Subcutaneous abdominal adipose tissue (tissue), 5 donors: ENCODE data around the gene PCGF5.

Experiments
- H3K27ac ChIP-seq: one replicate; pipeline ENCODE4 v1.7.0; 2013; ENCODE audit warnings: low read depth, mild to moderate bottlenecking, inconsistent platforms, low read length, moderate library complexity
- H3K27me3 ChIP-seq, 5 donors: one replicate each; pipeline ENCODE4 v1.7.0; 2013; ENCODE audit warnings: low read length in 5 of 5, inconsistent platforms in 1 of 5; ENCODE audit not compliant: control insufficient read depth in 5 of 5, insufficient read depth in 4 of 5
- H3K36me3 ChIP-seq, 5 donors: one replicate each; pipeline ENCODE4 v1.7.0; 2013; ENCODE audit warnings: low read length in 5 of 5; ENCODE audit not compliant: control insufficient read depth in 5 of 5, insufficient read depth in 5 of 5
- H3K4me1 ChIP-seq, 5 donors: one replicate each; pipeline ENCODE4 v1.7.0; 2013; ENCODE audit warnings: low read length in 5 of 5, mild to moderate bottlenecking in 3 of 5, moderate library complexity in 1 of 5; ENCODE audit not compliant: control insufficient read depth in 5 of 5, insufficient read depth in 5 of 5
- H3K4me3 ChIP-seq, 5 donors: one replicate each; pipeline ENCODE4 v1.7.0; 2013; ENCODE audit warnings: low read length in 5 of 5, low read depth in 1 of 5
- H3K9ac ChIP-seq, 5 donors: one replicate each; pipeline ENCODE4 v1.7.0; 2013; ENCODE audit warnings: low read length in 5 of 5, mild to moderate bottlenecking in 4 of 5, moderate library complexity in 3 of 5
- H3K9me3 ChIP-seq, 5 donors: one replicate each; pipeline ENCODE4 v1.7.0; 2013; ENCODE audit warnings: low read length in 5 of 5; ENCODE audit not compliant: control insufficient read depth in 5 of 5
- donor health status: healthy.
- donor health status: healthy.
- donor health status: healthy.
- donor health status: healthy.
- donor health status: healthy.

PCGF5 gene

DNA sequence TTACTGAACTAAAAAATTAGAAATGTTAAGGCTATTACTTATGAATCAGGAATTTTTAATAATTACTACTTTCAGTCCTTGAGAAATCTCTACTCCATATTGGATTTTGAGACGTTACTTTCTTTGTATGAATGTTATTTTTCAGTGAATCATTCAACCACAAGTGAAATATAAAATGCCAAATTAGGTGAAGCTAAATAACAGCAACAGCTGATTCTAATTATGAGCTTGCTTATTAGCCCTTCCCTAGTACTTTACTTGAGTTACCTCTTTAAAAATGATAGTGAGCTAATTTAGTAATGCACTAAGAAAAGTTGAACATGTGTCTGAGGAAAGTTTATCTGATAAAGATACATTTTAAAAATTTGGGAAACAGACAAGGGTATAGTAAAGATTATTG is 51.4 kb downstream of the PCGF5 start:
- no peak overlapping the region for H3K4me3 ChIP-seq
- H3K9me3 ChIP-seq: no peaks in the 10 kb centered on the region
- no peaks in the 10 kb centered on the region for H3K27me3 ChIP-seq

DNA sequence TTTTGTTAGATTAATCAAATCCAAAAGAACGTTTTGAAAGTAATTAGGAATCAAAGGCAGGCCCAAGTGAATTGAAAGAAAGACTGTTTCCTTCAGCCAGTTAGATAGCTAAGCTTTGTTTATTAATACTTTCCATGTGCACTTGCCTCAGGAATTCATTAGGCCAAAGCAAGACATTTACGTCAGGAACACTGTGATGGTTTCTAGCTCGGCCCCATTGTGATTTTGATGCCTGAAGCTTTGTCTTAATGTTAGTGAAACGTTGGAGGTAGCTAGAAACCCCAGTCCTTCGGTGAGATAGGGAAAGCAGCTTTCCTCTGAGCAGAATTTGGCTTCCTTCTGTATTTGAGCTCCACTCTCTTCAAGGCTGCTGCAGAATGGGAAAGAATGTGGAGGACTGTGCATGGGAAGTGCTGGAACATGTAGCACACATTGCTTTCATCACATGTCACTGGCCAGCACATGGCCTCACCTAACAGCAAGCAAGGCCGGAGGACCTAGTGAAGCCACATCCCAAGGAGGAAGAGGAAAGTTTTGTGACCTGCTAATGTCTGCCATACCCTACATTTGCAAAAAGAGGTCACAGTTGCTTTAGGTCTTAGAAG is 64.1 kb downstream of the PCGF5 start:
- H3K36me3 ChIP-seq: peaks cover 0 to 7% (median 6%) of the 10 kb centered on the region in 5 donors
- H3K27ac ChIP-seq: no peak overlapping the region
- no peak overlapping the region for H3K4me3 ChIP-seq
- H3K4me1 ChIP-seq: peaks cover 0 to 9% (median 5%) of the 10 kb centered on the region in 5 donors
- H3K27me3 ChIP-seq: no peaks in the 10 kb centered on the region
- H3K9me3 ChIP-seq: no peaks in the 10 kb centered on the region
- H3K9ac ChIP-seq: no peak overlapping the region

More for the DNA sequence above, 51.4 kb downstream of the PCGF5 start:
- no peaks in the 10 kb centered on the region for H3K4me1 ChIP-seq
- no peak overlapping the region for H3K27ac ChIP-seq
- H3K9ac ChIP-seq: no peak overlapping the region
- peaks cover 6 to 28% (median 22%) of the 10 kb centered on the region in 5 donors for H3K36me3 ChIP-seq

- H3K4me1 ChIP-seq: peaks cover 0 to 9% (median 5%) of the 10 kb centered on the region in 5 donors
- H3K4me3 ChIP-seq: no peak overlapping the region
- peaks cover 0 to 7% (median 6%) of the 10 kb centered on the region in 5 donors for H3K36me3 ChIP-seq
- H3K9me3 ChIP-seq: no peaks in the 10 kb centered on the region
- no peak overlapping the region for H3K27ac ChIP-seq
- peaks cover 0 to 5% (median 0%) of the 10 kb centered on the region in 5 donors for H3K27me3 ChIP-seq
- no peak overlapping the region for H3K9ac ChIP-seq
Observed at GRCh38 chr10:91286572-91286971, 66.1 kb downstream of the PCGF5 start.

DNA sequence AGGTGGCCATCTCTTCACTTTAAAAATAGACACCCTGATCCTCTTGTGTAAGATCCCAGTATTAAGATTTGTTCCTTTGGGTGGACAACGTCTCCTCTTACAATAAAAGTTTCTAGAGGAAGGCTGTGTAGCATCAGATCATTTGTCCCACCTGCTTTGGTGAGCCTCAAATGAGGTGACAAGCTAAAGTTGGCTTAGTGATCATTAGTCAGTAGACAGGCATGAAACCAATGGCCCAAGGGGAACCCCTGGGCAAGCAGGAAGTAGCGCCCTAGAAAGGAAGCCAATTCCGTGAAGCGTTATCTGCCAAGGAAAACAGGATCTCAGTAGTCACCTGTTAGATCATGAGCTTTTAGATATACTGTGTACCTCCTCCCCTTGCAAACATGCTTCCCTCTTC is 66.8 kb downstream of the PCGF5 start:
- peaks cover 0 to 5% (median 0%) of the 10 kb centered on the region in 5 donors for H3K27me3 ChIP-seq
- no peak overlapping the region for H3K4me3 ChIP-seq
- no peak overlapping the region for H3K9ac ChIP-seq
- peaks cover 0 to 9% (median 5%) of the 10 kb centered on the region in 5 donors for H3K4me1 ChIP-seq
- no peaks in the 10 kb centered on the region for H3K9me3 ChIP-seq
- H3K27ac ChIP-seq: no peak overlapping the region
- peaks cover 0 to 7% (median 6%) of the 10 kb centered on the region in 5 donors for H3K36me3 ChIP-seq

- Histone ChIP-seq H3K36me3 (peaks cover 0 to 7% (median 5%) of the 10 kb centered on the region in 5 donors), H3K4me1 (peaks cover 0 to 9% (median 5%) of the 10 kb centered on the region in 5 donors), H3K27me3 (peaks cover 0 to 5% (median 0%) of the 10 kb centered on the region in 5 donors), H3K27ac (no peak overlapping the region), H3K9me3 (no peaks in the 10 kb centered on the region), H3K9ac (no peak overlapping the region), H3K4me3 (no peak overlapping the region)
Observed at GRCh38 chr10:91287912-91288311, 67.4 kb downstream of the PCGF5 start.

DNA sequence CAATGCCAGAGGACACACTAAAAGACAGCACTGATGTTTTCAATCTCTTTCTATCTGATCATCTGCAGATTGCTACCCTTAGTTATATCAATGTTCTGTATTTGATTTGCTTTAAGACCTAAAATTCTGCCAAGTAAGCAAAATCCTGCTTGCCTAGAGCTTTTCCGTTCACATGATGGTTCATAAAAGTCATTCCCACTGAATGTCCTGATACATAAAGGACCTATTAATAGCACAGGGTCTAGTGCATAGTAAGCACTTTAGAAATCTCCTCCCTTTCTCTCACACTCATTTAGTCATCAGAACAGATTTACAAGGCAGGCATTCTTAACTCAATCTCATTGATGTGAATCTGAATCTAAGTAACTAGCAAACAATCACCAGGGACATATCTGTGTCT is 68.8 kb downstream of the PCGF5 start:
- Histone ChIP-seq H3K4me1 (peaks cover 0 to 9% (median 5%) of the 10 kb centered on the region in 5 donors), H3K9me3 (no peaks in the 10 kb centered on the region), H3K27me3 (peaks cover 0 to 5% (median 0%) of the 10 kb centered on the region in 5 donors), H3K9ac (no peak overlapping the region), H3K36me3 (peaks cover 0 to 7% (median 5%) of the 10 kb centered on the region in 5 donors), H3K27ac (no peak overlapping the region), H3K4me3 (no peak overlapping the region)

- H3K4me1 ChIP-seq: peaks cover 0 to 9% (median 5%) of the 10 kb centered on the region in 5 donors
- H3K36me3 ChIP-seq: no peaks in the 10 kb centered on the region
- H3K9ac ChIP-seq: no peak overlapping the region
- H3K27me3 ChIP-seq: peaks cover 0 to 5% (median 0%) of the 10 kb centered on the region in 5 donors
- H3K4me3 ChIP-seq: no peak overlapping the region
- no peaks in the 10 kb centered on the region for H3K9me3 ChIP-seq
- no peak overlapping the region for H3K27ac ChIP-seq
Observed at GRCh38 chr10:91290607-91291006, 70.1 kb downstream of the PCGF5 start.

- Histone ChIP-seq H3K9ac (no peak overlapping the region), H3K27ac (no peak overlapping the region), H3K4me1 (peaks cover 0 to 11% (median 7%) of the 10 kb centered on the region in 5 donors), H3K27me3 (peaks cover 0 to 5% (median 0%) of the 10 kb centered on the region in 5 donors), H3K4me3 (no peak overlapping the region), H3K36me3 (no peaks in the 10 kb centered on the region), H3K9me3 (no peaks in the 10 kb centered on the region)
Observed at GRCh38 chr10:91294134-91294906, 73.9 kb downstream of the PCGF5 start.

DNA sequence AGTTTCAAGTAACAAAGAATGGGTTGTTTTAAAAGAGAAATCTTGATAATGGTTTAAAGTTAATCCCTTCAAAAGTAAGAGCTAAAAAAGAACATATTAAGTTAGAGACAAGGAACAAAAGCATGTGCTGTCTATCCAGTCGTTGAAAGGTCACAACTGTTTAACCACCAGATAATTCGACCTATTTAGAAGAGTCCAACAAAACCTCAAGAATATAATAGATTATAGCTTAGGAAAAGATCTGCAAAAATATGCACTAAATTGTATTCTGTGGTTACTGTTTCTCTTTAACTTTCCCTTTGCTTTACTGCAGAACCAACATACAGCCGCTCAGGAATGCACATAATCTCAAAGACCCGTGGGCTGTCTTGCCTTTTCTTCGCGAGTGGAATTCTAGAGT is 74.9 kb downstream of the PCGF5 start:
- H3K4me3 ChIP-seq: no peak overlapping the region
- peaks cover 0 to 11% (median 7%) of the 10 kb centered on the region in 5 donors for H3K4me1 ChIP-seq
- peaks cover 0 to 5% (median 0%) of the 10 kb centered on the region in 5 donors for H3K27me3 ChIP-seq
- no peaks in the 10 kb centered on the region for H3K9me3 ChIP-seq
- no peak overlapping the region for H3K27ac ChIP-seq
- H3K36me3 ChIP-seq: no peaks in the 10 kb centered on the region
- no peak overlapping the region for H3K9ac ChIP-seq

GRCh38 chr10:91296471-91296870 is 76.0 kb downstream of the PCGF5 start:
- Histone ChIP-seq H3K4me3 (no peak overlapping the region), H3K9me3 (no peaks in the 10 kb centered on the region), H3K27me3 (peaks cover 0 to 2% (median 0%) of the 10 kb centered on the region in 5 donors), H3K4me1 (peaks cover 0 to 11% (median 7%) of the 10 kb centered on the region in 5 donors), H3K9ac (no peak overlapping the region), H3K36me3 (no peaks in the 10 kb centered on the region), H3K27ac (no peak overlapping the region)
